ENCODE results near the gene ADGRB3.
"Not testable (repeated sequence)": the region's sequence is repeated elsewhere in the genome, so short reads cannot be mapped to it uniquely, and the experiment has no call there.

ADGRB3 gene

GRCh38 chr6:68642977-68643376, 7.9 kb downstream of the ADGRB3 start:
- no peak for DNase-seq (ENCODE audit: low read depth, low spot score)
- no peak overlapping the region for H3K27ac ChIP-seq

- no peak for DNase-seq (ENCODE audit: low read depth, low spot score)
Measured at GRCh38 chr6:68649669-68650068, 14.6 kb downstream of the ADGRB3 start.

GRCh38 chr6:68650142-68650541, 15.1 kb downstream of the ADGRB3 start:
- no peak for DNase-seq (ENCODE audit: low read depth, low spot score)
- no peak overlapping the region for H3K27ac ChIP-seq

More at GRCh38 chr6:68649669-68650068, 14.6 kb downstream of the ADGRB3 start:
- no peak overlapping the region for H3K27ac ChIP-seq

GRCh38 chr6:68651011-68651985, 16.2 kb downstream of the ADGRB3 start:
- H3K27ac ChIP-seq: no peak overlapping the region
- DNase-seq (ENCODE audit: low read depth, low spot score): no peak

GRCh38 chr6:68652117-68652536, 17.0 kb downstream of the ADGRB3 start:
- no peak overlapping the region for H3K27ac ChIP-seq
- no peak for DNase-seq (ENCODE audit: low read depth, low spot score)

- DNase-seq (ENCODE audit: low read depth, low spot score): no peak
- H3K27ac ChIP-seq: no peak overlapping the region
Measured at GRCh38 chr6:68653074-68653705, 18.1 kb downstream of the ADGRB3 start.

- DNase-seq (ENCODE audit: low read depth, low spot score): no peak
- no peak overlapping the region for H3K27ac ChIP-seq
Measured at GRCh38 chr6:68653706-68654089, 18.6 kb downstream of the ADGRB3 start.

GRCh38 chr6:68654134-68654533, 19.1 kb downstream of the ADGRB3 start:
- DNase-seq (ENCODE audit: low read depth, low spot score): no peak
- no peak overlapping the region for H3K27ac ChIP-seq

GRCh38 chr6:68655028-68655427, 19.9 kb downstream of the ADGRB3 start:
- no peak for DNase-seq (ENCODE audit: low read depth, low spot score)
- H3K27ac ChIP-seq: no peak overlapping the region

- no peak for DNase-seq (ENCODE audit: low read depth, low spot score)
- no peak overlapping the region for H3K27ac ChIP-seq
Measured at GRCh38 chr6:68657374-68658139, 22.5 kb downstream of the ADGRB3 start.

GRCh38 chr6:68658338-68658737, 23.3 kb downstream of the ADGRB3 start:
- no peak for DNase-seq (ENCODE audit: low read depth, low spot score)
- H3K27ac ChIP-seq: no peak overlapping the region

- DNase-seq (ENCODE audit: low read depth, low spot score): no peak
- no peak overlapping the region for H3K27ac ChIP-seq
Measured at GRCh38 chr6:68673255-68673654, 38.2 kb downstream of the ADGRB3 start.

- no peak for DNase-seq (ENCODE audit: low read depth, low spot score)
- H3K27ac ChIP-seq: no peak overlapping the region
Measured at GRCh38 chr6:68675548-68675947, 40.5 kb downstream of the ADGRB3 start.

- DNase-seq (ENCODE audit: low read depth, low spot score); H3K27ac ChIP-seq: not testable (repeated sequence)
Measured at GRCh38 chr6:68676094-68676493, 41.0 kb downstream of the ADGRB3 start.

GRCh38 chr6:68677058-68677457, 42.0 kb downstream of the ADGRB3 start:
- H3K27ac ChIP-seq: no peak overlapping the region
- no peak for DNase-seq (ENCODE audit: low read depth, low spot score)

GRCh38 chr6:68679399-68679798, 44.3 kb downstream of the ADGRB3 start:
- no peak for DNase-seq (ENCODE audit: low read depth, low spot score)
- no peak overlapping the region for H3K27ac ChIP-seq

GRCh38 chr6:68680264-68680663, 45.2 kb downstream of the ADGRB3 start:
- no peak for DNase-seq (ENCODE audit: low read depth, low spot score)
- H3K27ac ChIP-seq: no peak overlapping the region

- DNase-seq (ENCODE audit: low read depth, low spot score): no peak
- H3K27ac ChIP-seq: no peak overlapping the region
Measured at GRCh38 chr6:68689910-68690309, 54.8 kb downstream of the ADGRB3 start.

GRCh38 chr6:68691120-68691519, 56.0 kb downstream of the ADGRB3 start:
- no peak for DNase-seq (ENCODE audit: low read depth, low spot score)
- H3K27ac ChIP-seq: no peak overlapping the region

GRCh38 chr6:68693271-68693670, 58.2 kb downstream of the ADGRB3 start:
- H3K27ac ChIP-seq: no peak overlapping the region
- no peak for DNase-seq (ENCODE audit: low read depth, low spot score)

- DNase-seq (ENCODE audit: low read depth, low spot score): no peak
Measured at GRCh38 chr6:68695403-68695802, 60.3 kb downstream of the ADGRB3 start.

More at GRCh38 chr6:68695403-68695802, 60.3 kb downstream of the ADGRB3 start:
- no peak overlapping the region for H3K27ac ChIP-seq

Measured in epithelial cell of prostate (primary cell).